Stimulated activated memory B cell treated with anti-CD40 and anti-IgM and Interleukin-4, amounts not matched to agents 10 μg/mL and 1 μg/mL and 100 μg/mL, for 72 hours (primary cell): ENCODE measurements around the gene TBX1.

ENCODE experiments used
- ATAC-seq: fragments of 150-1000 bp; cut with Tn5 transposase; 2 replicates; pipeline ENCODE4 v1.10.0; 2021
- H3K27ac Mint-ChIP-seq: one replicate; pipeline ENCODE4 v1.8.0; 2022; ENCODE audit warnings: mild to moderate bottlenecking, mixed read lengths
- H3K27me3 Mint-ChIP-seq: one replicate; pipeline ENCODE4 v1.8.0; 2022; ENCODE audit warnings: mixed read lengths
- H3K36me3 Mint-ChIP-seq: one replicate; pipeline ENCODE4 v1.8.0; 2022; ENCODE audit warnings: mixed read lengths
- H3K4me1 Mint-ChIP-seq: one replicate; pipeline ENCODE4 v1.8.0; 2022; ENCODE audit warnings: mixed read lengths
- H3K4me3 Mint-ChIP-seq: one replicate; pipeline ENCODE4 v1.8.0; 2022; ENCODE audit warnings: mild to moderate bottlenecking, moderate library complexity, mixed read lengths
- H3K9me3 Mint-ChIP-seq: one replicate; pipeline ENCODE4 v1.8.0; 2022; ENCODE audit warnings: mixed read lengths

The TBX1 gene

GRCh38 chr22:19760058-19760950 is at the start of gene TBX1:
TSS of gene TBX1 (plus strand) at chr22:19760778. CDS start at chr22:19760844, 66 bp downstream.
- Mint-ChIP-seq H3K4me3 (peak within 1 kb of the TSS; percentile 85), H3K27me3 (peaks cover 94% of the 10 kb centered on the region), H3K9me3 (no peaks in the 10 kb centered on the region), H3K27ac (no peak within 1 kb of the TSS), H3K4me1 (peaks cover 41% of the 10 kb centered on the region), H3K36me3 (peaks cover 6% of the 10 kb centered on the region)
- no peak for ATAC-seq

- H3K36me3 Mint-ChIP-seq, result no peaks in the 10 kb centered on the region
- no peak overlapping the region for H3K27ac Mint-ChIP-seq
- H3K9me3 Mint-ChIP-seq, result no peaks in the 10 kb centered on the region
- no peak overlapping the region for H3K4me3 Mint-ChIP-seq
- no peak for ATAC-seq
- peaks cover 87% of the 10 kb centered on the region for H3K27me3 Mint-ChIP-seq
- peaks cover 6% of the 10 kb centered on the region for H3K4me1 Mint-ChIP-seq
Measured at GRCh38 chr22:19713245-19713644, 47.3 kb upstream of the TBX1 start.

- ATAC-seq, result no peak
- peaks cover 82% of the 10 kb centered on the region for H3K27me3 Mint-ChIP-seq
- H3K36me3 Mint-ChIP-seq, result no peaks in the 10 kb centered on the region
- H3K4me3 Mint-ChIP-seq, result peak overlapping the region; percentile 40
- H3K9me3 Mint-ChIP-seq, result no peaks in the 10 kb centered on the region
- peaks cover 6% of the 10 kb centered on the region for H3K4me1 Mint-ChIP-seq
- no peak overlapping the region for H3K27ac Mint-ChIP-seq
Measured at GRCh38 chr22:19713650-19714311, 46.8 kb upstream of the TBX1 start.

GRCh38 chr22:19714312-19715187 is 46.0 kb upstream of the TBX1 start, which contains the start of gene SEPTIN5:
TSS of gene SEPTIN5 (plus strand) at chr22:19714503. CDS start at chr22:19714589, 86 bp downstream.
- H3K27me3 Mint-ChIP-seq, result peaks cover 81% of the 10 kb centered on the region
- no peaks in the 10 kb centered on the region for H3K36me3 Mint-ChIP-seq
- H3K27ac Mint-ChIP-seq, result no peak within 1 kb of the TSS
- ATAC-seq, result no peak
- peak within 1 kb of the TSS; percentile 52 for H3K4me3 Mint-ChIP-seq
- H3K9me3 Mint-ChIP-seq, result no peaks in the 10 kb centered on the region
- H3K4me1 Mint-ChIP-seq, result peaks cover 11% of the 10 kb centered on the region

- Mint-ChIP-seq H3K4me3 (peak overlapping the region; percentile 29), H3K9me3 (no peaks in the 10 kb centered on the region), H3K4me1 (peaks cover 13% of the 10 kb centered on the region), H3K27ac (no peak overlapping the region), H3K27me3 (peaks cover 81% of the 10 kb centered on the region), H3K36me3 (no peaks in the 10 kb centered on the region)
- ATAC-seq, result peak; percentile 18
Measured at GRCh38 chr22:19715188-19715930, 45.2 kb upstream of the TBX1 start.

GRCh38 chr22:19716041-19716828 is 44.3 kb upstream of the TBX1 start:
- Mint-ChIP-seq H3K9me3 (no peaks in the 10 kb centered on the region), H3K27me3 (peaks cover 81% of the 10 kb centered on the region), H3K4me1 (peaks cover 13% of the 10 kb centered on the region), H3K27ac (no peak overlapping the region), H3K36me3 (no peaks in the 10 kb centered on the region), H3K4me3 (no peak overlapping the region)
- no peak for ATAC-seq

GRCh38 chr22:19716829-19717105 is 43.8 kb upstream of the TBX1 start:
- H3K9me3 Mint-ChIP-seq, result no peaks in the 10 kb centered on the region
- H3K4me3 Mint-ChIP-seq, result no peak overlapping the region
- no peak for ATAC-seq
- peaks cover 13% of the 10 kb centered on the region for H3K4me1 Mint-ChIP-seq
- H3K27me3 Mint-ChIP-seq, result peaks cover 83% of the 10 kb centered on the region
- H3K36me3 Mint-ChIP-seq, result no peaks in the 10 kb centered on the region
- no peak overlapping the region for H3K27ac Mint-ChIP-seq

GRCh38 chr22:19717181-19717580 is 43.4 kb upstream of the TBX1 start:
- Mint-ChIP-seq H3K36me3 (no peaks in the 10 kb centered on the region), H3K4me1 (peaks cover 13% of the 10 kb centered on the region), H3K9me3 (no peaks in the 10 kb centered on the region), H3K4me3 (no peak overlapping the region), H3K27me3 (peaks cover 80% of the 10 kb centered on the region), H3K27ac (no peak overlapping the region)
- ATAC-seq, result no peak

- Mint-ChIP-seq H3K27me3 (peaks cover 80% of the 10 kb centered on the region), H3K4me3 (peak overlapping the region; percentile 64), H3K9me3 (no peaks in the 10 kb centered on the region), H3K36me3 (no peaks in the 10 kb centered on the region), H3K27ac (no peak overlapping the region), H3K4me1 (peaks cover 17% of the 10 kb centered on the region)
- ATAC-seq, result peak; percentile 77
Measured at GRCh38 chr22:19717691-19718455, 42.7 kb upstream of the TBX1 start.

GRCh38 chr22:19718456-19719049 is 42.0 kb upstream of the TBX1 start:
- Mint-ChIP-seq H3K4me3 (peak overlapping the region; percentile 45), H3K36me3 (no peaks in the 10 kb centered on the region), H3K9me3 (no peaks in the 10 kb centered on the region), H3K4me1 (peaks cover 24% of the 10 kb centered on the region), H3K27me3 (peaks cover 80% of the 10 kb centered on the region), H3K27ac (no peak overlapping the region)
- no peak for ATAC-seq

- no peak for ATAC-seq
- Mint-ChIP-seq H3K4me1 (peaks cover 26% of the 10 kb centered on the region), H3K9me3 (no peaks in the 10 kb centered on the region), H3K27ac (no peak overlapping the region), H3K36me3 (no peaks in the 10 kb centered on the region), H3K27me3 (peaks cover 77% of the 10 kb centered on the region), H3K4me3 (peak overlapping the region; percentile 50)
Measured at GRCh38 chr22:19719050-19719482, 41.5 kb upstream of the TBX1 start.

- Mint-ChIP-seq H3K36me3 (no peaks in the 10 kb centered on the region), H3K4me1 (peaks cover 27% of the 10 kb centered on the region), H3K27me3 (peaks cover 81% of the 10 kb centered on the region), H3K4me3 (peak overlapping the region; percentile 50), H3K27ac (no peak overlapping the region), H3K9me3 (no peaks in the 10 kb centered on the region)
- no peak for ATAC-seq
Measured at GRCh38 chr22:19719488-19720021, 41.0 kb upstream of the TBX1 start.
